ENCODE data around the gene SLC28A3.

SLC28A3 gene

GRCh38 chr9:84294241-84294950 is 46.2 kb downstream of the SLC28A3 start:
- no peak for DNase-seq

GRCh38 chr9:84293001-84293798 is 47.4 kb downstream of the SLC28A3 start:
- DNase-seq = no peak

- DNase-seq = no peak
These were observed 55.2 kb downstream of the SLC28A3 start for GRCh38 chr9:84285381-84285780.

DNA sequence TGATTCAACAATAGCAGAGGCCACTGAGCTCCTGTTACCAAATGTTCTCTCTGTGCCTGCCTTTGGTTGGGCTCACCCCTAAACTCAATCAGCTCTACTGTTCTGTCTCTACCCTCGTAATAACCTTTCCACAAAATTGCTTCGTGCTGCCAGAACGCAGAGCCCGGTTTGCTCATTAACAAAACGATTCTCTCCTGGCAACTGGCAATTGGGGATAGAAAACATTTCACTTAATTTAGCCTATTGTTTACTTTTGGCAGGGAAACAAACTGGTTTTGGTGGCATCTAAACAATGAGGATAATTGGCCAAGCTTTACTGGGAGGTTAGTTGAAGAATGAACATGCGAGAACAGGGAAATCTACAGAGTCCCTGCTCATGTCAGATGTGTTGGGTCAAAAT is 56.6 kb downstream of the SLC28A3 start:
- DNase-seq = no peak

GRCh38 chr9:84278130-84278529 is 62.4 kb downstream of the SLC28A3 start:
- DNase-seq = no peak

GRCh38 chr9:84277646-84278045 is 62.9 kb downstream of the SLC28A3 start:
- DNase-seq = no peak

DNA sequence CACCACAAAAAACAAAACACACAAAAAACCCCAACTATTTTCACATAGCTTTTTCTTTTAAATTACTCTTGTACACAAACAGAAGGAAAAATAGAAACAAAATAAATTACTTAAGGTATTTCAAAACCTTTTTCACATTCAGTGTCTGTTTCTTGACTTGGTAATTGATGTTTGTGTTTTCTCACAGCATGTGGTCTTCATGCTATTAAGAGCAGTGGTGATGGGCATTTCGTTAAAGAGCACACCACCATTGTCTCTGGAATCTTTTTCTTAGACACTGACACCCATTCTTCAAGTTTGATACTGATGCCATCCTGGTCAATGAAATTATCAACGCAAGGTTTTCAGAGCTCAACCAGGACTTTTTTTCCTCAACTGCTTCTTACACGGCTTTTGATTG is 63.8 kb downstream of the SLC28A3 start:
- no peak for DNase-seq

GRCh38 chr9:84271921-84272556 is 68.5 kb downstream of the SLC28A3 start:
- peak; percentile 19 for DNase-seq

DNA sequence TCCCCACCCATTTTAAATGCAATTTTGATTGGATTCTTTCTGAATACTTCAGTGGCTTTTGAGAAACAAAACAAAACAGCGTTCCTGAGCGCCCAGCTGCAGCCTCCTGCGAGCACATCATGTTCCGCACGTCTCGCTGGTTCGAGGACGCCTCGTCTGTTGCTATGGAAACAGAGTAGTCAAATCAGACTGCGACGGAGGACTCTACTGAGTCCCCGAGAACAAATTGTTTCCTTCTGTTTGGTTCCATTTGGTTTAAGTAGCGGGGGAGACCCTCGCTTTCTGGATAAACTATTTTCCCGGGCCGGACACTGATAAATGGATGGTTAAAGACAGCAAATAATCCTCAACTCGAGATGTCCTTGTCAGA is 69.0 kb downstream of the SLC28A3 start:
- peak; percentile 84 for DNase-seq

DNA sequence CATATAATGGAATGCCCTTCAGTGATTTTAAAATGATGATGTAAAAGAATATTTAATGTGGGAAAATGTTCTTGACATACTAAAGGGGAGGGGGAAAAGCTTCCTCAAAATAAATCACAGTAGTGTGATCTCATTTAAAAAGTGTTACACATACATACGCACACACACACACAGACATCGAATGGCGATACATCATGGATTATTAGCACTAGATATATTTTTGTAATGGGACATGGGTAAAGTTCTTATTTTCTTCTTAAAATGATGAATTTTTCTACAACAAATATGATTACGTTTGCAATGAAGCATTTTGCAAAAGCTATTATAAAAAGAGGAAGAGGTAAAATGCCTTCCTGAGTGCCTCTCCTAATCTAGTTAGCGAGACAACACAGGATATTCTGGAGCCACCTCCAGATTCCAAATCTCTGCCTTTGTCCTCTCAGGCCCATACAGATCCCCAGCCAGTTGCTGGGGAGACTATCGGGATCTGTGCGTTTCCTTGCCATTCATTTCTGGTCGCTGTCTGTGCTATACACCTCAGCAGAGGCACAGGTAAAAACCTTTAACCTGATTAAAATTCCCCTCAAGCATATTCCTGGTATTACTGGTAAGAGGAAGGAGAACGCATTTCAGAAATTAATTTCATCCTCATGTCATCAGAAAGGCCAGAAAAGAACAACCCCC is 69.6 kb downstream of the SLC28A3 start:
- no peak for DNase-seq

DNA sequence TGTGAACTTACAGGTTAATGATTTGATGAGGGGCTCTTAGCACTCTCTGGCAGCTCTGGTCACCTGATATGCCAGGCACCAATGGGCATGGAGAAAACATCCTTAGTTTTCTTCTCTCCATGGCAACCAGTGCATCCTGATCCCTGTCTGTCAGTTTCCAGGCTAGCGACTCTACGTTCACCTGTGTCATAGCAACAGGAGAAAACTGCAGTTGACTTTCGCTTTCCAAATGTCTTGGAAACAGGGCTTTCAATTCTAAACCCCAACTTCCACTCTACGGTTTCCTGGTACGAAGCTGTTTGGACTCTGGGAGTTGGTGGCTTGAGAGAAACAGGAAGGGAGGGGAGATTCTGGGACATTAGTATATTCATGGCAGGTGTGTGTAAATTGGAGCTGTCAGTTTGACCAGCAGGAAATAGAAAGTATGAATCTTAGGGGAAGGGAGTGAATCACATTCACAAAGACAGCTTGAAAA is 74.4 kb downstream of the SLC28A3 start:
- no peak for DNase-seq

- no peak for DNase-seq
These were observed 76.1 kb downstream of the SLC28A3 start for GRCh38 chr9:84264307-84265029.

GRCh38 chr9:84261070-84261746 is 79.3 kb downstream of the SLC28A3 start:
- peak; percentile 82 for DNase-seq

GRCh38 chr9:84258371-84258770 is 82.2 kb downstream of the SLC28A3 start:
- DNase-seq = no peak

DNA sequence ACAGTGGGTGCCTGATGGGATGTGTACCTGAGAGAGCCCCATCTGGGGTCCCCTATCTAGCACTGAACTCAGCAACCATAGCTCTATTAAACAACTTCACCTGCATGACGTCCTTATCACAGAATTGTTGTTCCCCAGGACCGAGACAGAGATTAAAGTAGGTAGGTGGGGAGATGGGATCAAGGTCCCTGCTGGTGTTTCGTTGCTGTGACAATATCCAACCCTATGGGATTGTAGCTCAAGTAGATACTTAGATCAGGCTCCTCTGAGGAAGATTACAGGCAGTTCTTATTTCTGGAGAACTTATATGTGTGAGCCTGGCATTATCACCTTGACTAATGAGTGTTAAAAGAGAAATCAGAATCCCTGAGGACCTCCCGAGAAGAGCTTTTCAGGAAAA is 84.9 kb downstream of the SLC28A3 start:
- no peak for DNase-seq

GRCh38 chr9:84254972-84255371 is 85.6 kb downstream of the SLC28A3 start:
- DNase-seq = no peak

GRCh38 chr9:84251921-84252320 is 88.6 kb downstream of the SLC28A3 start:
- no peak for DNase-seq

- DNase-seq = no peak
These were observed 98.7 kb downstream of the SLC28A3 start for GRCh38 chr9:84241817-84242373.

- no peak for DNase-seq
These were observed 101.2 kb downstream of the SLC28A3 start for GRCh38 chr9:84239343-84239742.

DNA sequence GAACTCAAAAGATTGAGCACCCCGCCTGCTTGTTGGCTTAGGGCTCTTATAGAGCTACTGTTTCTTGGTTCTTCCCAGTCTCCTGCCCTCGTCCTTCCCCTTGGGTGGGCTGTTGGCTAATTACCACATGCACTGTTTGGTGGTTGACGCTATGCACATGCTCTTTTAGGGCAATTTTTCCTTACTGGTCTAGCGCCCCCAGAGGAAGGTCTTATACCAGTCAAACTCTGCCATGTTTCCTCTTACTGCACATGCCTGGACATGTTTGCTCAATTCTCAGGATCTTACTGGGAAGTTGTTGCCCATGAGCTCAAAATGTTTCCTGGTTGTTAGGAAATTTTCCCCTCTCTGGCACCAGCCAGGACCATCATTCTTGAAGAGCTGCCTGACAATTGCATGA is 101.9 kb downstream of the SLC28A3 start:
- DNase-seq = no peak

GRCh38 chr9:84235511-84235910 is 105.0 kb downstream of the SLC28A3 start:
- no peak for DNase-seq

All from femur (tissue), 1 donor.